PC-9 (cell line): Measurements from ENCODE around the gene FAM83D. TPM values are rescaled to one million over a fixed set of nuclear protein-coding genes. Genes with fewer than 3 reads are reported as not detected.

ENCODE experiments used
- BruUV-seq: library from RNA; stranded (reverse); fragments of 400-500 nt; replicated peaks from 2 replicates; lab custom pipeline; 2021; lab: Mats Ljungman, UMichigan
- CTCF ChIA-PET: fragments of 300-600 bp; sonication (Branson Sonifier 250); formaldehyde crosslinking; loops from one replicate; lab custom pipeline; 2022; ENCODE audit warnings: antibody characterized with exemption; lab: Charles Lee
- POLR2A ChIA-PET: fragments of 300-600 bp; sonication (Branson Sonifier 250); formaldehyde crosslinking; loops from one replicate; lab custom pipeline; 2022; ENCODE audit warnings: antibody characterized with exemption; ENCODE audit not compliant: unreplicated experiment; lab: Charles Lee
- DNase-seq, 2 experiments: peaks; one replicate each; pipeline versions ENCODE4 v3.0.0 to v3.0.0-alpha.2; 2015 to 2022; ENCODE audit warnings: mixed read lengths in 1 of 2
- H2AFZ ChIP-seq: fragments of 200-600 bp; sonication (generic); 2 replicates; pipeline ENCODE4 v1.8.1; 2017; ENCODE audit warnings: antibody characterized with exemption
- H3F3A ChIP-seq: fragments of 200-600 bp; sonication (generic); 2 replicates; pipeline ENCODE4 v1.8.1; 2017; ENCODE audit warnings: antibody characterized with exemption, mild to moderate bottlenecking, low read depth; ENCODE audit not compliant: insufficient read depth
- H3K27ac ChIP-seq: fragments of 200-600 bp; sonication (generic); 2 replicates; pipeline ENCODE4 v1.6.1; 2016; ENCODE audit warnings: mixed run types
- H3K27me3 ChIP-seq: fragments of 200-600 bp; sonication (generic); 2 replicates; pipeline ENCODE4 v1.6.1; 2016; ENCODE audit warnings: low read depth, mixed run types; ENCODE audit not compliant: insufficient read depth
- H3K36me3 ChIP-seq: fragments of 200-600 bp; sonication (generic); 2 replicates; pipeline ENCODE4 v1.6.1; 2016; ENCODE audit warnings: low read depth, mixed run types
- H3K4me1 ChIP-seq: fragments of 200-600 bp; sonication (generic); replicated peaks from 2 replicates; pipeline ENCODE4 v1.6.1; 2016; ENCODE audit warnings: mixed run types; ENCODE audit not compliant: insufficient read depth
- H3K4me2 ChIP-seq: fragments of 200-600 bp; sonication (generic); 2 replicates; pipeline ENCODE4 v1.6.1; 2017; ENCODE audit warnings: mixed run types
- H3K4me3 ChIP-seq: fragments of 200-600 bp; sonication (generic); 2 replicates; pipeline ENCODE4 v1.6.1; 2016; ENCODE audit warnings: mixed run types
- H3K79me2 ChIP-seq: fragments of 200-600 bp; sonication (generic); 2 replicates; pipeline ENCODE4 v1.6.1; 2017; ENCODE audit warnings: low read depth, mixed run types
- H3K9me2 ChIP-seq: fragments of 200-600 bp; sonication (generic); 2 replicates; pipeline ENCODE4 v1.8.1; 2017; ENCODE audit warnings: mild to moderate bottlenecking; ENCODE audit not compliant: insufficient read depth
- H3K9me3 ChIP-seq: fragments of 200-600 bp; sonication (generic); 2 replicates; pipeline ENCODE4 v1.8.1; 2016; ENCODE audit warnings: low read depth; ENCODE audit not compliant: insufficient read depth
- H4K20me1 ChIP-seq: fragments of 200-600 bp; sonication (generic); 2 replicates; pipeline ENCODE4 v1.8.1; 2017; ENCODE audit not compliant: insufficient read depth
- CTCF ChIP-seq: fragments of 200-600 bp; sonication (generic); conservative IDR thresholded peaks from 2 replicates; pipeline ENCODE4 v1.6.1; 2017; ENCODE audit warnings: mixed run types, antibody characterized with exemption, mild to moderate bottlenecking, moderate library complexity
- EZH2 ChIP-seq: fragments of 200-600 bp; sonication (generic); IDR thresholded peaks from 2 replicates; pipeline ENCODE4 v1.8.0; 2017; ENCODE audit warnings: antibody characterized with exemption, low read depth
- intact Hi-C: fragments of 100-400 bp; cut with micrococcal nuclease; formaldehyde crosslinking; loops from one replicate; pipeline ENCODE4 v1.10.0; 2022; ENCODE audit not compliant: unreplicated experiment
- total RNA-seq: library from RNA; stranded (reverse); gene quantifications from 2 replicates; pipeline ENCODE4 v1.2.3, GENCODE V29; 2021

FAM83D gene
- total RNA-seq, 1 experiment from 2014 or later: 57.3 TPM

- Histone ChIP-seq H3K27ac (no peak overlapping the region), H3K27me3 (peaks cover 10% of the 10 kb centered on the region), H3K9me2 (no peaks in the 10 kb centered on the region), H3K36me3 (no peaks in the 10 kb centered on the region), H4K20me1 (no peaks in the 10 kb centered on the region), H3K4me3 (no peak overlapping the region), H3K79me2 (no peaks in the 10 kb centered on the region), H3K4me2 (no peak overlapping the region), H3K4me1 (0 out of 2 replicates have a peak, but pooled peaks cover 3% of the 10 kb centered on the region), H2AFZ (no peak overlapping the region), H3F3A (no peaks in the 10 kb centered on the region), H3K9me3 (no peaks in the 10 kb centered on the region)
- TF ChIP-seq EZH2: no peak
- CTCF ChIA-PET: no interaction called here
- no peak for DNase-seq
- no TSS peak for BruUV-seq
- POLR2A ChIA-PET: interaction anchor here (0.6 kb wide), 1 partner anchor 119 kb away, joined by 3 read pairs; no protein-coding TSS in a partner anchor
- intact Hi-C loops: no loop called here
Measured at GRCh38 chr20:38878866-38879265, 47.4 kb upstream of the FAM83D start.

GRCh38 chr20:38880952-38881735, 45.1 kb upstream of the FAM83D start:
- Histone ChIP-seq H3K9me2 (no peaks in the 10 kb centered on the region), H3K4me1 (0 out of 2 replicates have a peak, but pooled peaks cover 3% of the 10 kb centered on the region), H3K27me3 (peaks cover 10% of the 10 kb centered on the region), H4K20me1 (no peaks in the 10 kb centered on the region), H3K4me2 (no peak overlapping the region), H3K79me2 (no peaks in the 10 kb centered on the region), H3K27ac (no peak overlapping the region), H3F3A (no peaks in the 10 kb centered on the region), H3K36me3 (no peaks in the 10 kb centered on the region), H3K4me3 (no peak overlapping the region), H2AFZ (no peak overlapping the region), H3K9me3 (no peaks in the 10 kb centered on the region)
- peak in 1 of 2 experiments; percentile 21 for DNase-seq
- intact Hi-C loops: no loop called here
- no TSS peak for BruUV-seq
- POLR2A ChIA-PET: no interaction called here
- no peak for TF ChIP-seq CTCF
- no peak for TF ChIP-seq EZH2
- CTCF ChIA-PET: no interaction called here

GRCh38 chr20:38881806-38882440, 44.3 kb upstream of the FAM83D start:
- H3K4me2 ChIP-seq: no peak overlapping the region
- H3K27me3 ChIP-seq: peaks cover 10% of the 10 kb centered on the region
- H3K4me3 ChIP-seq: no peak overlapping the region
- no TSS peak for BruUV-seq
- peak in 1 of 2 experiments; percentile 21 for DNase-seq
- ChIA-PET CTCF (no interaction called here), POLR2A (no interaction called here)
- no peaks in the 10 kb centered on the region for H3F3A ChIP-seq
- intact Hi-C loops: no loop called here
- no peaks in the 10 kb centered on the region for H4K20me1 ChIP-seq
- TF ChIP-seq CTCF (no peak), EZH2 (no peak)
- H3K36me3 ChIP-seq: no peaks in the 10 kb centered on the region
- no peaks in the 10 kb centered on the region for H3K79me2 ChIP-seq
- no peak overlapping the region for H3K27ac ChIP-seq
- no peaks in the 10 kb centered on the region for H3K9me2 ChIP-seq
- H2AFZ ChIP-seq: no peak overlapping the region
- H3K9me3 ChIP-seq: no peaks in the 10 kb centered on the region
- H3K4me1 ChIP-seq: 0 out of 2 replicates have a peak, but pooled peaks cover 3% of the 10 kb centered on the region
